Posterior vena cava (tissue), 2 donors: ENCODE results near the gene KDM2A. TPM values are rescaled to one million over a fixed set of nuclear protein-coding genes. Genes with fewer than 3 reads are reported as not detected.
"Not testable (repeated sequence)": the region's sequence is repeated elsewhere in the genome, so short reads cannot be mapped to it uniquely, and the experiment has no call there.

Experiments
- DNase-seq: peaks from one replicate; pipeline ENCODE4 v3.0.0-alpha.2; 2020; ENCODE audit warnings: low spot score
- intact Hi-C, 2 donors: fragments of 100-400 bp; cut with DNase I; formaldehyde crosslinking; loops; one replicate each; pipeline versions ENCODE4 v1.14.1 to v1.14.2; 2022 to 2023
- total RNA-seq, 2 donors: library from RNA; stranded (reverse); fragmentation: NEBNext Ultra II Directional; extraction: Animal tissue kit (Norgen Biotek cat#: 25700); gene quantifications; one replicate each; pipeline ENCODE4 v1.2.1, GENCODE V29; 2021
- donor health status: DM: yes; HTN: yes; CAD: no.
- donor health status: DM: yes; HTN: yes; CAD: no.

KDM2A gene
- total RNA-seq, 2 donors from 2014 or later: 55.3 to 58.3 TPM

DNA sequence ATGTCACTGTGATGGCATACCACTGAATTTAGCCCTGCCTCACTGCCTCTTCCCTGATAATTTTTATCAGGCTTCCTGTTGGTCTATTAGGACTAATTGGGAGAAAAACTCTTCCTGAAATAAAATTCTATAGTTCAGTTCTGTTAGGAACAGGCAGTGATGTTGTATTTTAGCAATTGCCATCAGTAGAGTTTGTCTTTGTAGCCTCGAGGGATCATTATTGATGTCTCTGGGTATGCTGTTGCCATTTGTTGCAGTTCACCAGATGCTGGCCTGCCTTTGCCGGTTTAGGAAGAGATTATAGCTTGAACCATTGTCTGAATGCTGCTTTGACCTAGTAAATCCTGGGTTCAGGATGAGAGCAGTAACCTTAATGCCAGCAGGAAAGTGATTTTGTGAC is 41.0 kb downstream of the KDM2A start:
- intact Hi-C loops: no loop called here
- no peak for DNase-seq

GRCh38 chr11:67160872-67161783 is 42.1 kb downstream of the KDM2A start:
- intact Hi-C loops: no loop called here
- no peak for DNase-seq

DNA sequence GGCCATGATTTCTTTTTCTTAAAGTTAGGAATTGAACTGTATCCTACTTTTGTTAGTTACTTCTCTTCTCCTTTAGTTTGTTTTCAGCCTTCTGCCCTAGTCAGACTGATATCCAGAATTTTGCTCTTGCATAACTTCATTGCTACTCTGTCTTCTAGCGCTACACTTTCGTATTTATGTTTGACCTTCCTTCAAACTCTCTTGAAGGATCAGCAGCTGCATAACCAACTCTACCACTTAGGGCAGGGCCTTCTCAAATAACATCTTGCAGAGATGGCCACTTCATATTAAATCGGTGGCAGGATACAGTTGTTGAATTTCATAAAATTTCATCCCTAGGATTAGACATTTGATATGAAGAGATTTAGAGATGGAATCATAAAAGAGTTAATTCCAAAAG is 43.9 kb downstream of the KDM2A start:
- intact Hi-C loops: no loop called here
- no peak for DNase-seq

DNA sequence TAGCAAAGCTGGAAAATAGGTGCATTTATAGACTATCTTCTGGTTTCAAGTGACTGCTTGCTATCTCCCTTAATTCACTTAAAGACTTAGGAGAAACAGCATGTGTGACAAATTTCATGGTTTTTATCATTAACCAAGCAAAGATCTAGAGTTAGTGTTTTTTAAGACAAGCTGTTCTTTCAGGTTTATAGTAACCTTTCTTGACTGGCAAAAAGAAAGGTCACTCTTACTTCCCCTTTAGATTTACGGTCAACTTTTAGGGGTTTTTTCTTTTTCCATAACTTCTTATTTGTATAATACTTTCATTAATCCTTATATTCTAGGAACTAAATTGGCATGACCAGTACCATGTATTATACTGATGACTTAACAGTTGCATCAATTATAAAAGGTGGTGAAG is 46.6 kb downstream of the KDM2A start:
- intact Hi-C loops: no loop called here
- no peak for DNase-seq

DNA sequence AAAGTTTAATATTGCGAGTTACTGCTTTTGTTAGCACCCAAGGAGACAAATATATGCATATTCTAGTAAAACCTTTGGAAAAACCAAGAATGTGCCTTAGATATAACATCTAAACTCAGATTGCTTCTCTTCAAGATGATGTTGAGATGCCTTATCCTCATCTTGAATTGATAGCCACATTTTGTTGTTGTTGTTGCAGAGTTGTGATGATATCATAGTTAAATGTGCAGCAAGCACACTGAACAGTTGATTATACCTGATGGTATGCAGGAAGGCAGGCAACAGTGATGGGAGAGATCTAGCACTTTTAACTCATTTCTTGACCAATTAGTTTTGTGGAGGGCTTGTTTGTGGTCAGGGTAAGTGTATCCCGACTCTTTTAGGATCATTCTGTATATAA is 48.0 kb downstream of the KDM2A start:
- intact Hi-C loops: no loop called here
- DNase-seq: no peak

GRCh38 chr11:67167719-67168118 is 48.7 kb downstream of the KDM2A start:
- no peak for DNase-seq
- intact Hi-C loops: no loop called here

DNA sequence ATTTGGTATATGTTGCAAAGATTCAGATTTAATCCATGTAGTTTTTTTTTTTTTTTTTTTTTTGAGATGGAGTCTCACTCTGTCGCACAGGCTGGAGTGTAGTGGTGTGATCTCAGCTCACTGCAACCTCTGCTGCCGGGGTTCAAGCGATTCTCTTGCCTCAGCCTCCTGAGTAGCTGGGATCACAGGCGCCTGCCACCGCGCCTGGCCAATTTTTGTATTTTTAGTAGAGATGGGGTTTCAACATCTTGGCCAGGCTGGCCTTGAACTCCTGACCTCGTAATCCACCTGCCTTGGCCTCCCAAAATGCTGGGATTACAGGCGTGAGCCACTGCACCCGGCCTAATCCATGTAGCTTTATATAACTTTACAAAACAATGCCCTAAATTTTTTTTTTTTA is 49.8 kb downstream of the KDM2A start:
- DNase-seq, intact Hi-C loops: not testable (repeated sequence)

GRCh38 chr11:67174311-67174710 is 55.2 kb downstream of the KDM2A start:
- intact Hi-C loops: no loop called here
- no peak for DNase-seq

- no peak for DNase-seq
- intact Hi-C loops: no loop called here
Measured at GRCh38 chr11:67177399-67178281, 58.6 kb downstream of the KDM2A start.

DNA sequence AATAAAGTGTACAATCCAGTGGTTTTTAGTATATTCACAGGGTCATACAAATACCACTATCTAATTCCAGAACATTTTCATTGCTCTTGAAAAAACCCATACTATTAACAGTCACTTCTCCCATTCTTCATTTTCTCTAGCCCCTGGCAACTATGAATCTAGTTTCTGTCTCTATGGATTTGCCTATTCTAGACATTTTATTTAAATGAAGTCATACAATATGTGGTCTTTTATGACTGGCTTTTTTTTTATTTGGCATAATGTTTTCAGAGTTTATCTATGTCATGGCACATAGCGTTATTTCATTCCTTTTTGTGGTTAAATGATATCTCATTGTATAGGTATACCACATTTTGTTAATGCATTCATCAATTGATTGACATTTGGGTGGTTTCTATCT is 59.4 kb downstream of the KDM2A start:
- no peak for DNase-seq
- intact Hi-C loops: no loop called here

DNA sequence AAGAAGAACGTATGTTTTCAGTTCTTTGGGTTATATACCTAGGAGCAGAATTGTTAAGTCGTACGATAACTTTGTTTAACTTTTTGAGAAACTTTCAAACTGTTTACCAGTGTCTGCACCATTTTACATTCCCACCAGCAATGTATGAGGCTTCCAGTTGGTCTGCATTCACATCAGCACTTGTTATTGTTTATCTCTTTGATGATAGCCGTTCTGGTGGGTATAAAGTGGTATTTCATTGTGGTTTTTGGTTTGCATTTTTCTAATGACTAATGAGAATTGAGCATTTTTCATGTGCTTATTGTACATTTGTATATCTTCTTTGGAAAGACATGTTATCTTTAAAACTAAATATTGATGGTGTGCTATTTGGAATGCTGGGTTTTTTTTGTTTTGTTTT is 59.8 kb downstream of the KDM2A start:
- intact Hi-C loops: no loop called here
- no peak for DNase-seq

DNA sequence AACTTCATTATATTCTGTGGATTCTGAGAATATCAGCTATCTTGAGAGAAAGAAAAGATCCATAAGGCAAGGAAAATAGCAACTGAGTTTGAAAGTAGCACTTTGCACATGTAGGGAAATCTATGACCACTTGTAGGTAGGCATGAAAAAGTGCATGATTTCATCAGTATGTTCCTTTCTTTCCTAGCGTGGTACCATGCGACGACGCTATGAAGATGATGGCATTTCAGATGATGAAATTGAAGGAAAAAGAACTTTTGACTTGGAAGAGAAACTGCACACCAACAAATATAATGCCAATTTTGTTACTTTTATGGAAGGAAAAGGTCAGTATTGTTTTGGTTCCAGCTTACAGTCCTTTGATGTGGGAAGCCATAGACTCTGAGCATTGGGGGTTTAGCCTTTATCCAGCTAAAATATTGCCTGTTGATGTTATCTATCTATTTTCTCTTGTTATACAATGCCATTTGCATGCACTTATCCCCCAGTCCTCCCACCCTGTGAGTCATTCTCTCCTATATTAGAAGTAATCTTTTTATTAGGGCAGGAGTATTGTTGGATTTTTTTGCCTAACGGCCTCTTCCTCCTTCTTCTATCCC is 60.9 kb downstream of the KDM2A start:
- intact Hi-C loops: no loop called here
- DNase-seq: no peak

DNA sequence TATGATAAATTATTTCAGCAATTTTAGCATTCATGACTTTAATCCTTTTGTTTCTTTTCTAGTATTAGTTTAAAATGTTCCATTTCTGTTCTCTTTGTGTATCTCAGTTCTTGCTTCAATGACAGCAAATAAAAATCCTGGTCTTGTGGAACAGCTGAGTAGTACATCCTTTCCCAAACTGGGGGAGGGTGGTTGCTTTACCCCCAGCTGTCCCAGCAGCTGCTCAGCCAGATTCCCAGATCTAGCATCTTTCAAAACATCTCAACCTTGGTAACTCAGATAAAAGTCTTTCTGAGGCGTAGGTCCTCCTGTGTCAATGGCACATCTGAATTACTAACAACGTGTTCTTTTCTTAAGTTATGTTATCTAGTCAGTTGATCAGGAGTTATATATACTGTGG is 75.0 kb downstream of the KDM2A start:
- DNase-seq: no peak
- intact Hi-C loops: no loop called here

DNA sequence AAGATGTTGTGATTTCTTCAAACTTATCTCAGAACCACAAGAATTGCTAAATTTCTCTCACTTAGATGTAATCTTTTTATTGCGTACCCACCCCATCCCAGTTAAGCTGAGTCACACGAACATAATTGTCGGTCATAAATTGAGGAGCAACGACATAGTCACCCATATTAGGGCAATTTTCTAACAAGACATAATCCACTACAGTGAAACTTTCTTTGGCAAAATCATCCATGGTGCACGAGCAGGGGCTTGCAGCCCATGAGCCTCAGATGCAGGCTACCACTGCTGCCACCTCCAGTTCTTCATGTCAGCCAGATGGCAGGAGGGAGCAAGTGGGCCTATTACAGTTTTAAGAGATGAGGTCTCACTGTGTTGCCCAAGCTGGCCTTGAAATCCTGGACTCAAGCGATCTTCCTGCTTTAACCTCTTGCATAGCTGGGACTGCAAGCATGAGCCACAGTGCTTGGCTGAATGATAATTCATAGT is 77.0 kb downstream of the KDM2A start:
- no peak for DNase-seq
- intact Hi-C loops: no loop called here

DNA sequence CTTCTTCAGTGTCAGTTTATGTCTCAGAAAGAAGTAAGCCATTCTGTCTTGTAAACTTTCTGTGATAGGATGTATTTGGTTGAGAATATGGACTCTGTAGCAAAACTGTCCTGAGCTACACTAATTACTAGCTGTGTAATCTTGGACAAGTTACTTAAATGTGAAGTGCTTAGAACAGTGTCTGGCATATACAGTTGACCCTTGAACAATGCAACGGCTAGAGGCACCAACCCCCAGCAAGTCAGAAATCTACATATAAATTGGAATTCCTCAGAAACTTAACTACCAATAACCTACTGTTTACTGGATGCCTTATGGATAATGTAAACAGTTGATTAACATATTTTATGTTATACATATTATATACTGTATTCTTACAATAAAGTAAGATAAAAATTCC is 78.5 kb downstream of the KDM2A start:
- no peak for DNase-seq
- intact Hi-C loops: no loop called here

DNA sequence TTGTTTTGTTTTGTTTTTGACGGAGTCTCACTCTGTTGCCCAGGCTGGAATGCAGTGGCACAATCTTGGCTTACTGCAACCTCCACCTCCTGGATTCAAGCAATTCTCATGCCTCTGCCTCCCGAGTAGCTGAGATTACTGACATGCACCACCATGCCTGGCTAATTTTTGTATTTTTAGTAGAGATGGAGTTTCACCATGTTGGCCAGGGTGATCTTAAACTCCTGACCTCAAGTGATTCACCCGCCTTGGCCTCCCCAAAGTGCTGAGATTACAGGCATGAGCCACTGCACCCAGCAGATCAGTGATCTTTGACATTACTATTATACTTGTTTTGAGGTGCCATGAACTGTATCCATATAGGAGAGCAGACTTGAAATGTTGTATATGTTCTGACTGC is 79.7 kb downstream of the KDM2A start:
- DNase-seq, intact Hi-C loops: not testable (repeated sequence)

GRCh38 chr11:67199751-67200150 is 80.7 kb downstream of the KDM2A start:
- DNase-seq: no peak
- intact Hi-C loops: no loop called here

GRCh38 chr11:67202028-67202427 is 83.0 kb downstream of the KDM2A start:
- DNase-seq: no peak
- intact Hi-C loops: loop anchor here in 1 of 2 donors (2.0 kb wide), 1 partner anchor 27 kb away; no protein-coding TSS in a partner anchor

GRCh38 chr11:67204822-67205221 is 85.8 kb downstream of the KDM2A start:
- intact Hi-C loops: no loop called here

DNA sequence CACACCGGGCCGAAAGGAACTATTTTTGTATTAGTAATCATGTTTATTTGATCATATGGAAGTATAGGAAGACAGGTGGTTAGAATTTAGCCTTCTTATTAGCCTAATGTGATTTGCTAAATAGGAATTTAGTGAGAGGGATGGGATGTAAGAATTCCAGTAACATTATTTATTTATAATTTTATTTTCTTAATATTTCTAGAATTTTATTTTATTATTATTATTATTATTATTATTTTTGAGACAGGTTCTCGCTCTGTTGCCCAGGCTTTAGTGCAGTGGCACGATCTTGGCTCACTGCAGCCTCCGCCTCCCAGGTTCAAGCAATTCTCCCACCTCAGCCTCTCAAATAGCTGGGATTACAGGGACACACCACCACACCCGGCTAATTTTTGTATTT is 90.2 kb downstream of the KDM2A start:
- intact Hi-C loops: not testable (repeated sequence)

More at GRCh38 chr11:67204822-67205221, 85.8 kb downstream of the KDM2A start:
- no peak for DNase-seq

More for the DNA sequence above, 90.2 kb downstream of the KDM2A start:
- DNase-seq: not testable (repeated sequence)
